Vagina (tissue), 2 donors: ENCODE results near the gene ATXN1.

Source experiments
- CTCF ChIP-seq, 3 experiments: fragments of 450-650 bp in 2 of 3; fragments of 200-600 bp in 1 of 3; sonication (generic) in 1 of 3; IDR thresholded peaks; one replicate each; pipeline ENCODE4 v1.5.1; 2017 to 2019; ENCODE audit warnings: antibody characterized with exemption in 3 of 3, mild to moderate bottlenecking in 2 of 3, moderate library complexity in 2 of 3
- POLR2A ChIP-seq, 2 donors: fragments of 450-650 bp; IDR thresholded peaks; one replicate each; pipeline ENCODE4 v1.6.1; 2017; ENCODE audit warnings: antibody characterized with exemption in 2 of 2, mild to moderate bottlenecking in 2 of 2, moderate library complexity in 2 of 2

- no peak for TF ChIP-seq POLR2A (IDR thresholded peaks at IDR 0.05)
- no peak for TF ChIP-seq CTCF (IDR thresholded peaks at IDR 0.05)
These were observed 41.8 kb downstream of the ATXN1 start for GRCh38 chr6:16719488-16719887.
